Loucy (cell line): Measurements from ENCODE around the gene ALKBH3.

Source experiments
- H2AFZ ChIP-seq: fragments of 200-600 bp; sonication (generic); 2 replicates; pipeline ENCODE4 v1.6.0; 2016; ENCODE audit warnings: antibody characterized with exemption, mild to moderate bottlenecking, low read length, moderate library complexity
- H3F3A ChIP-seq: fragments of 200-600 bp; 2 replicates; pipeline ENCODE4 v1.6.0; 2016; ENCODE audit warnings: antibody characterized with exemption, low read depth, mild to moderate bottlenecking
- H3K27me3 ChIP-seq: fragments of 200-600 bp; sonication (generic); 2 replicates; pipeline ENCODE4 v1.6.1; 2014; ENCODE audit warnings: low read length, mild to moderate bottlenecking; ENCODE audit not compliant: insufficient read depth, poor library complexity, severe bottlenecking
- H3K36me3 ChIP-seq: fragments of 200-600 bp; sonication (generic); 2 replicates; pipeline ENCODE4 v1.6.1; 2016; ENCODE audit warnings: low read length; ENCODE audit not compliant: insufficient read depth
- H3K4me1 ChIP-seq: fragments of 200-600 bp; sonication (generic); 2 replicates; pipeline ENCODE4 v1.5.1; 2014; ENCODE audit warnings: low read length, mild to moderate bottlenecking; ENCODE audit not compliant: insufficient read depth, poor library complexity, severe bottlenecking
- H3K4me2 ChIP-seq: fragments of 200-600 bp; sonication (generic); 2 replicates; pipeline ENCODE4 v1.6.0; 2014; ENCODE audit warnings: antibody characterized with exemption, low read length, low read depth, mild to moderate bottlenecking; ENCODE audit not compliant: poor library complexity, severe bottlenecking
- H3K4me3 ChIP-seq: fragments of 200-600 bp; sonication (generic); 2 replicates; pipeline ENCODE4 v1.5.1; 2014; ENCODE audit warnings: low read length, mild to moderate bottlenecking, mixed read lengths; ENCODE audit not compliant: poor library complexity, severe bottlenecking
- H3K79me2 ChIP-seq: fragments of 200-600 bp; sonication (generic); 2 replicates; pipeline ENCODE4 v1.6.1; 2014; ENCODE audit warnings: low read length; ENCODE audit not compliant: insufficient read depth
- H3K9ac ChIP-seq: fragments of 200-600 bp; sonication (generic); 2 replicates; pipeline ENCODE4 v1.6.0; 2014; ENCODE audit warnings: mild to moderate bottlenecking, low read depth, low read length, moderate library complexity; ENCODE audit not compliant: poor library complexity, severe bottlenecking
- H3K9me2 ChIP-seq: fragments of 200-600 bp; sonication (generic); replicated peaks from 2 replicates; pipeline ENCODE4 v1.6.1; 2016; ENCODE audit warnings: low read depth, low read length, mixed read lengths
- H3K9me3 ChIP-seq: fragments of 200-600 bp; sonication (generic); 2 replicates; pipeline ENCODE4 v1.6.1; 2014; ENCODE audit warnings: mild to moderate bottlenecking, antibody characterized with exemption, low read length, low read depth; ENCODE audit not compliant: insufficient read depth
- H4K20me1 ChIP-seq: fragments of 200-600 bp; sonication (generic); 2 replicates; pipeline ENCODE4 v1.6.0; 2014; ENCODE audit warnings: antibody characterized with exemption, low read length, mild to moderate bottlenecking; ENCODE audit not compliant: insufficient read depth, poor library complexity, severe bottlenecking
- CTCF ChIP-seq: fragments of 200-600 bp; sonication (generic); conservative IDR thresholded peaks from 2 replicates; pipeline ENCODE4 v1.5.1; 2014; ENCODE audit warnings: mild to moderate bottlenecking, antibody characterized with exemption, low read length
- EZH2phosphoT487 ChIP-seq: fragments of 200-600 bp; IDR thresholded peaks from 2 replicates; pipeline ENCODE4 v1.6.1; 2018; ENCODE audit warnings: antibody characterized with exemption, mild to moderate bottlenecking, moderate library complexity, borderline replicate concordance

Gene ALKBH3

GRCh38 chr11:43944761-43945311 is 64.2 kb downstream of the ALKBH3 start:
- Histone ChIP-seq H3K27me3 (no peaks in the 10 kb centered on the region), H3K4me2 (no peak overlapping the region), H3K36me3 (no peaks in the 10 kb centered on the region), H3K4me1 (peaks cover 18% of the 10 kb centered on the region), H3F3A (no peaks in the 10 kb centered on the region), H4K20me1 (peaks cover 10% of the 10 kb centered on the region), H3K79me2 (no peaks in the 10 kb centered on the region), H3K9me3 (no peaks in the 10 kb centered on the region), H2AFZ (no peak overlapping the region), H3K4me3 (no peak overlapping the region), H3K9ac (no peak overlapping the region), H3K9me2 (no peaks in the 10 kb centered on the region)
- TF ChIP-seq CTCF (peak; percentile 94), EZH2phosphoT487 (no peak)

GRCh38 chr11:43947003-43947500 is 66.4 kb downstream of the ALKBH3 start:
- Histone ChIP-seq H2AFZ (no peak overlapping the region), H3K79me2 (no peaks in the 10 kb centered on the region), H3K36me3 (no peaks in the 10 kb centered on the region), H3K4me2 (no peak overlapping the region), H3K9me2 (no peaks in the 10 kb centered on the region), H3K9ac (no peak overlapping the region), H3K9me3 (no peaks in the 10 kb centered on the region), H3K4me1 (peaks cover 8% of the 10 kb centered on the region), H4K20me1 (peaks cover 10% of the 10 kb centered on the region), H3K27me3 (no peaks in the 10 kb centered on the region), H3F3A (no peaks in the 10 kb centered on the region), H3K4me3 (no peak overlapping the region)
- TF ChIP-seq CTCF = peak; percentile 46
- TF ChIP-seq EZH2phosphoT487 = no peak

GRCh38 chr11:43947815-43948214 is 67.2 kb downstream of the ALKBH3 start:
- Histone ChIP-seq H3K9me3 (no peaks in the 10 kb centered on the region), H3F3A (no peaks in the 10 kb centered on the region), H3K36me3 (no peaks in the 10 kb centered on the region), H3K4me1 (peaks cover 7% of the 10 kb centered on the region), H4K20me1 (peaks cover 10% of the 10 kb centered on the region), H2AFZ (no peak overlapping the region), H3K27me3 (no peaks in the 10 kb centered on the region), H3K9me2 (no peaks in the 10 kb centered on the region), H3K9ac (no peak overlapping the region), H3K4me3 (no peak overlapping the region), H3K79me2 (no peaks in the 10 kb centered on the region), H3K4me2 (no peak overlapping the region)
- TF ChIP-seq CTCF (no peak), EZH2phosphoT487 (no peak)
